Ishikawa (cell line): ENCODE data around the gene IGLL5.

Experiments used
- CEBPB ChIP-seq: IDR thresholded peaks from 2 replicates; pipeline ENCODE4 v1.6.1; 2012
- CREB1 ChIP-seq: IDR thresholded peaks from 2 replicates; pipeline ENCODE4 v1.6.1; 2012; ENCODE audit warnings: low read depth
- EGR1 ChIP-seq: IDR thresholded peaks from 2 replicates; pipeline ENCODE4 v1.6.1; 2012
- EP300 ChIP-seq: IDR thresholded peaks from 2 replicates; pipeline ENCODE4 v1.6.1; 2012; ENCODE audit warnings: borderline replicate concordance
- FOXM1 ChIP-seq: IDR thresholded peaks from 2 replicates; pipeline ENCODE4 v1.6.1; 2012; ENCODE audit warnings: low read depth, borderline replicate concordance
- MAX ChIP-seq: IDR thresholded peaks from 2 replicates; pipeline ENCODE4 v1.6.1; 2012
- NFIC ChIP-seq: IDR thresholded peaks from 2 replicates; pipeline ENCODE4 v1.6.1; 2012
- RAD21 ChIP-seq: IDR thresholded peaks from 2 replicates; pipeline ENCODE4 v1.6.1; 2012; ENCODE audit warnings: low read depth
- TAF1 ChIP-seq: IDR thresholded peaks from 2 replicates; pipeline ENCODE4 v1.6.1; 2012; ENCODE audit warnings: low read depth, mild to moderate bottlenecking
- TCF12 ChIP-seq: IDR thresholded peaks from 2 replicates; pipeline ENCODE4 v1.6.1; 2012; ENCODE audit warnings: low read depth
- TEAD4 ChIP-seq: IDR thresholded peaks from 2 replicates; pipeline ENCODE4 v1.6.1; 2012
- USF1 ChIP-seq: IDR thresholded peaks from 2 replicates; pipeline ENCODE4 v1.6.1; 2012
- YY1 ChIP-seq: IDR thresholded peaks from 2 replicates; pipeline ENCODE4 v1.6.1; 2012; ENCODE audit warnings: low read depth
- ZBTB7A ChIP-seq: IDR thresholded peaks from 2 replicates; pipeline ENCODE4 v1.6.1; 2012; ENCODE audit warnings: low read depth
- TF ChIP-seq, protein P1 (sequence below): IDR thresholded peaks from 2 replicates; pipeline ENCODE4 v1.6.1; 2012; ENCODE audit warnings: low read depth, mild to moderate bottlenecking

IGLL5 gene

GRCh38 chr22:22912988-22913253, 25.3 kb downstream of the IGLL5 start:
- no peak for TF ChIP-seq CREB1
- TF ChIP-seq YY1, result no peak

DNA sequence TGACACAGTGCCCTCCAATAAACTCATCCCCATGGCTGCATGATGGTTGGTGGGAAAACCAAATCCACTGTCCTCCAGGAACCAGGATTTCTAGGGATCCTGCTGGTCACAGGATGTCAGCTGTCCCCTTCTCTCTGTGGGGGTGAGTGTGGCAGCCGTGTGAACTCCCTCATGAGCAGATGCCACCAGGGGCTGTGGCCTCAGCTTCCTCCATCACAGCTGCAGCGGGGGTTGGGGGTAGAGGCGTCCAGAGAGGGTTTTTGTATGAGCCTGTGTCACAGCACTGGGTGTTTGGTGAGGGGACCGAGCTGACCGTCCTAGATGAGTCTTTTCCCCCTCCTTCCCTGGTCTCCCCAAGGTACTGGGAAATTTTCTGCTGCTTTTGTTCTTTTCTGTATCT, 26.4 kb downstream of the IGLL5 start:
- TF ChIP-seq RAD21 (no peak), TEAD4 (no peak), CEBPB (no peak), USF1 (no peak), TCF12 (no peak), EP300 (no peak), CREB1 (no peak), FOXM1 (no peak), TAF1 (no peak), EGR1 (no peak), MAX (no peak), YY1 (no peak), ZBTB7A (no peak), NFIC (no peak)
- TF ChIP-seq, protein P1, sequence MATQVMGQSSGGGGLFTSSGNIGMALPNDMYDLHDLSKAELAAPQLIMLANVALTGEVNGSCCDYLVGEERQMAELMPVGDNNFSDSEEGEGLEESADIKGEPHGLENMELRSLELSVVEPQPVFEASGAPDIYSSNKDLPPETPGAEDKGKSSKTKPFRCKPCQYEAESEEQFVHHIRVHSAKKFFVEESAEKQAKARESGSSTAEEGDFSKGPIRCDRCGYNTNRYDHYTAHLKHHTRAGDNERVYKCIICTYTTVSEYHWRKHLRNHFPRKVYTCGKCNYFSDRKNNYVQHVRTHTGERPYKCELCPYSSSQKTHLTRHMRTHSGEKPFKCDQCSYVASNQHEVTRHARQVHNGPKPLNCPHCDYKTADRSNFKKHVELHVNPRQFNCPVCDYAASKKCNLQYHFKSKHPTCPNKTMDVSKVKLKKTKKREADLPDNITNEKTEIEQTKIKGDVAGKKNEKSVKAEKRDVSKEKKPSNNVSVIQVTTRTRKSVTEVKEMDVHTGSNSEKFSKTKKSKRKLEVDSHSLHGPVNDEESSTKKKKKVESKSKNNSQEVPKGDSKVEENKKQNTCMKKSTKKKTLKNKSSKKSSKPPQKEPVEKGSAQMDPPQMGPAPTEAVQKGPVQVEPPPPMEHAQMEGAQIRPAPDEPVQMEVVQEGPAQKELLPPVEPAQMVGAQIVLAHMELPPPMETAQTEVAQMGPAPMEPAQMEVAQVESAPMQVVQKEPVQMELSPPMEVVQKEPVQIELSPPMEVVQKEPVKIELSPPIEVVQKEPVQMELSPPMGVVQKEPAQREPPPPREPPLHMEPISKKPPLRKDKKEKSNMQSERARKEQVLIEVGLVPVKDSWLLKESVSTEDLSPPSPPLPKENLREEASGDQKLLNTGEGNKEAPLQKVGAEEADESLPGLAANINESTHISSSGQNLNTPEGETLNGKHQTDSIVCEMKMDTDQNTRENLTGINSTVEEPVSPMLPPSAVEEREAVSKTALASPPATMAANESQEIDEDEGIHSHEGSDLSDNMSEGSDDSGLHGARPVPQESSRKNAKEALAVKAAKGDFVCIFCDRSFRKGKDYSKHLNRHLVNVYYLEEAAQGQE, result no peak

DNA sequence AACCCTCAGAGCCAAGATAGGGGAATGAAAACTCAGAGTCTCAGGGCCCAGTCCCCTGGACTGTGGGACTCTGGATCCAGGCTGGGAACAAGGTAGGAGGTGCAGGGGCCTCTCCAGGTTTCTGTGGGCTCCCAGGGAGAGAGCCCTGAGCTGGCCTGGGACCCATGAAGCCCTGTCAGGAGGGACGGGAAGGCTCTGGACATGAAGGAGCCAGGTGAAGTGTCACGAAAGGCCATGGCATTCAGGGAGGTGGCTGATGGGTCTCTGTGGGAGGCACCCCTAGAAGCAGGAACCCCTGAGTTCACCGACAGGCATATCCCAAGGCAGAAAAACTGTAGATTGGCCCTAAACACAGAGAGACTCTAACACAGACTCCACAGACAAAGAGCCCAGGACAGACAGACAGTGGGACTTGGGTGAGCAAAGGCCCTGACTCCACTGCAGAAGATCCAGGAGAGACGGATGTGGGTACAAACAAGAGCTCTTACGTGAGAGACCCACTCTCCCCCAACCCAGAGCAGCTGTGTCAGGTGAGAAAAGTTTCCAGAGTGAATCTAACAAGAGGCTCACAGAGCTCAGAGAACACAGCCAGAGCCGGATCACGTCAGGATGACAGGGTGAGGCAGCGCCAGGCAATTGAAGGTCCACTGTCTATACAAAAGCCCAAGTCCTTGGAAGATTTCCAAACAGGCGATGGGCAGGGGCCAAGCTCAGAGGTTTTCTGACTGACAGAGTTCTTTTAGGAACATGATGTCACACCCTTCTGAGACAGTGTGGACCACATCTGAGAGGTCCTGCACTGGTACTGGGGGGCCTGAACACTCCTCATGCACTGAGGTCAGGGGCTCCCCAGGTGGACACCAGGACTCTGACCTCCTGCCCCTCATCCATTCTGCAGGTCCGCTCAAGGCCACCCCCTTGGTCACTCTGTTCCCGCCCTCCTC, 27.4 kb downstream of the IGLL5 start:
- TF ChIP-seq TAF1 (no peak), CREB1 (no peak), YY1 (no peak), TEAD4 (no peak), NFIC (no peak), EP300 (no peak), MAX (no peak), EGR1 (no peak), USF1 (no peak)

- TF ChIP-seq FOXM1 (no peak), RAD21 (no peak), YY1 (no peak), EP300 (no peak), CEBPB (no peak), TCF12 (no peak), USF1 (no peak), TEAD4 (no peak), TAF1 (no peak), NFIC (no peak), ZBTB7A (no peak), CREB1 (no peak), MAX (no peak), EGR1 (no peak)
- TF ChIP-seq, protein P1, result no peak
Observed at GRCh38 chr22:22915670-22916035, 28.0 kb downstream of the IGLL5 start.

DNA sequence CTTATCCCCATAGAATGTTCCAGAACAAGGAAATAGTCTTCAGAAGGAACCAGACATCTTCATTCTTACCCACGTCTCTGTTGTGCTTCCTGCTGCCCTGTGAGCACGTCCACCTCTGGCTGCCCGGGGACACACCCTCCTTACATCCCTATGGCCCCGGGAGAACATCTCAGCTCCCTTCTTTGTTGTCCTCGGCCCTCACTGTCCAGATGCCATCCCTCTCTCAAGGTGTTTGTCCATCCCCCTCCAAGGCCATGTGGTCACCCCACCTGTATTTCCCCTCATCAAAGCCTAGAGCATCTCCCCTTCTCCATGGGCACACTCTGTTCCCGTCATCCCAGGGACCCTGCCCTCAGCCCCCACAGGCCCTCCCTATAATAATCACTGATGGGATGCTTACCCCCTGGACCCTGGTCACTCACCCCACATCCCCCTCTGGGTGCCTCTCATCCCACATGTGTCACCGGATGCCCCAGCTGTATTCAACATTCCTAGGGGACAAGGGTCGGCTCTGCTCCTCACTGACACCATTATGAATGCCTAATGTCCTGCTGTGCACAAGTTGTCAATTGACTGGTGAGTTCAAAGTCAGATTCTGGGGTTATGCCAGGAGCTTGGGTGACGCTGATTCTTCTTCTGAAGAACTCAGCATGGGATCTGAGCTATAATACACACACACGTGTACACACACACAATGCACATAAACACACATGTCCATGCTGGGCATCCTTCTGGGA, 28.8 kb downstream of the IGLL5 start:
- no peak for TF ChIP-seq CREB1
- TF ChIP-seq, protein P1, result no peak
- no peak for TF ChIP-seq TEAD4
- TF ChIP-seq NFIC, result no peak
- TF ChIP-seq TCF12, result no peak
- no peak for TF ChIP-seq CEBPB
- TF ChIP-seq ZBTB7A, result no peak
- TF ChIP-seq EP300, result no peak
- no peak for TF ChIP-seq EGR1
- no peak for TF ChIP-seq USF1
- TF ChIP-seq RAD21, result no peak
- TF ChIP-seq MAX, result no peak
- TF ChIP-seq FOXM1, result no peak
- no peak for TF ChIP-seq YY1
